M059J (cell line): ENCODE measurements around the gene IGSF6. TPM values are rescaled to one million over a fixed set of nuclear protein-coding genes. Genes with fewer than 3 reads are reported as not detected.
A peak's percentile ranks its signal among the peaks of the same experiment; 100 is the strongest.
"Not testable (repeated sequence)": the region's sequence is repeated elsewhere in the genome, so short reads cannot be mapped to it uniquely, and the experiment has no call there.

ENCODE experiments used
- DNase-seq: peaks from one replicate; pipeline ENCODE4 v3.0.0-alpha.2; 2012; ENCODE audit warnings: low read depth
- total RNA-seq: library from RNA; depleted of rRNA; stranded (reverse); fragments of >200 nt; shearing (Covaris generic); gene quantifications from 2 replicates; pipeline ENCODE4 v1.2.3, GENCODE V29; 2014

Gene IGSF6
- total RNA-seq, 1 experiment from 2014 or later, result not detected

GRCh38 chr16:21629616-21630539 is 22.5 kb downstream of the IGSF6 start:
- DNase-seq, result not testable (repeated sequence)

- peak; percentile 86 for DNase-seq
Measured at GRCh38 chr16:21628772-21629171, 23.6 kb downstream of the IGSF6 start.

GRCh38 chr16:21628121-21628726 is 24.2 kb downstream of the IGSF6 start:
- no peak for DNase-seq

- peak; percentile 93 for DNase-seq
Measured at GRCh38 chr16:21626659-21627277, 25.6 kb downstream of the IGSF6 start.

- DNase-seq, result no peak
Measured at GRCh38 chr16:21625026-21625425, 27.4 kb downstream of the IGSF6 start.

GRCh38 chr16:21622545-21622944 is 29.9 kb downstream of the IGSF6 start:
- no peak for DNase-seq

- DNase-seq, result no peak
Measured at GRCh38 chr16:21620592-21620991, 31.8 kb downstream of the IGSF6 start.

GRCh38 chr16:21619765-21620425 is 32.5 kb downstream of the IGSF6 start:
- no peak for DNase-seq

- DNase-seq, result no peak
Measured at GRCh38 chr16:21618281-21618680, 34.1 kb downstream of the IGSF6 start.

- DNase-seq, result peak; percentile 25
Measured at GRCh38 chr16:21617607-21618006, 34.8 kb downstream of the IGSF6 start.

- DNase-seq, result no peak
Measured at GRCh38 chr16:21614896-21615295, 37.5 kb downstream of the IGSF6 start.

GRCh38 chr16:21613781-21614180 is 38.6 kb downstream of the IGSF6 start:
- DNase-seq, result no peak

GRCh38 chr16:21613361-21613760 is 39.0 kb downstream of the IGSF6 start:
- peak; percentile 57 for DNase-seq

GRCh38 chr16:21611556-21612384 is 40.6 kb downstream of the IGSF6 start:
- no peak for DNase-seq

GRCh38 chr16:21611198-21611555 is 41.2 kb downstream of the IGSF6 start:
- no peak for DNase-seq

- no peak for DNase-seq
Measured at GRCh38 chr16:21610766-21611165, 41.6 kb downstream of the IGSF6 start.

- DNase-seq, result no peak
Measured at GRCh38 chr16:21610006-21610544, 42.3 kb downstream of the IGSF6 start.

- no peak for DNase-seq
Measured at GRCh38 chr16:21608639-21609328, 43.6 kb downstream of the IGSF6 start.

GRCh38 chr16:21605848-21606247 is 46.6 kb downstream of the IGSF6 start:
- DNase-seq, result not testable (repeated sequence)

- no peak for DNase-seq
Measured at GRCh38 chr16:21603928-21604327, 48.5 kb downstream of the IGSF6 start.
